GM21526 (cell line): Measurements from ENCODE around the gene ATG101.
"Not testable (repeated sequence)": the region's sequence is repeated elsewhere in the genome, so short reads cannot be mapped to it uniquely, and the experiment has no call there.

Experiments used
- ATAC-seq: cut with Tn5 transposase; IDR thresholded peaks from one replicate; pipeline ENCODE4 v1.9.1; 2021; ENCODE audit warnings: moderate library complexity; ENCODE audit not compliant: unreplicated experiment, low FRiP score

Gene ATG101

GRCh38 chr12:52091061-52091460, 21.3 kb downstream of the ATG101 start:
- ATAC-seq: no peak

GRCh38 chr12:52091869-52092268, 22.1 kb downstream of the ATG101 start:
- ATAC-seq: no peak

- no peak for ATAC-seq
Observed at GRCh38 chr12:52093346-52093745, 23.6 kb downstream of the ATG101 start.

GRCh38 chr12:52096332-52097044, 26.7 kb downstream of the ATG101 start:
- no peak for ATAC-seq

- no peak for ATAC-seq
Observed at GRCh38 chr12:52097045-52097666, 27.4 kb downstream of the ATG101 start.

GRCh38 chr12:52104431-52105089, 34.8 kb downstream of the ATG101 start:
- ATAC-seq: not testable (repeated sequence)

- ATAC-seq: not testable (repeated sequence)
Observed at GRCh38 chr12:52116222-52117125, 46.7 kb downstream of the ATG101 start.

- ATAC-seq: not testable (repeated sequence)
Observed at GRCh38 chr12:52117806-52118475, 48.2 kb downstream of the ATG101 start.

GRCh38 chr12:52119398-52120254, 49.8 kb downstream of the ATG101 start:
- no peak for ATAC-seq

GRCh38 chr12:52120951-52121823, 51.4 kb downstream of the ATG101 start:
- no peak for ATAC-seq

- ATAC-seq: no peak
Observed at GRCh38 chr12:52121824-52122539, 52.2 kb downstream of the ATG101 start.

- ATAC-seq: no peak
Observed at GRCh38 chr12:52122540-52122871, 52.7 kb downstream of the ATG101 start.

GRCh38 chr12:52122904-52123303, 53.1 kb downstream of the ATG101 start:
- no peak for ATAC-seq

GRCh38 chr12:52123487-52124186, 53.9 kb downstream of the ATG101 start:
- ATAC-seq: no peak

- no peak for ATAC-seq
Observed at GRCh38 chr12:52125476-52125900, 55.7 kb downstream of the ATG101 start.

- no peak for ATAC-seq
Observed at GRCh38 chr12:52126050-52126604, 56.3 kb downstream of the ATG101 start.
